Neural progenitor cell (in vitro differentiated cells): ENCODE measurements around the gene FARP1. TPM values are rescaled to one million over a fixed set of nuclear protein-coding genes. Genes with fewer than 3 reads are reported as not detected.

Experiments
- DNase-seq: peaks from one replicate; pipeline ENCODE4 v3.0.0-alpha.2; 2016; ENCODE audit warnings: low spot score
- H2AFZ ChIP-seq: fragments of 200-600 bp; sonication (generic); replicated peaks from 2 replicates; pipeline ENCODE4 v1.6.1; 2016; ENCODE audit warnings: antibody characterized with exemption
- H3F3A ChIP-seq: fragments of 200-600 bp; sonication (generic); 2 replicates; pipeline ENCODE4 v1.6.1; 2016; ENCODE audit warnings: antibody characterized with exemption, low read depth
- H3K27ac ChIP-seq: fragments of 200-600 bp; sonication (generic); 2 replicates; pipeline ENCODE4 v1.5.1; 2016; ENCODE audit warnings: mild to moderate bottlenecking
- H3K27me3 ChIP-seq: fragments of 200-600 bp; sonication (generic); 2 replicates; pipeline ENCODE4 v1.6.1; 2016; ENCODE audit warnings: mild to moderate bottlenecking, moderate library complexity
- H3K36me3 ChIP-seq: fragments of 200-600 bp; sonication (generic); 2 replicates; pipeline ENCODE4 v1.5.1; 2016
- H3K4me1 ChIP-seq: fragments of 200-600 bp; sonication (generic); 2 replicates; pipeline ENCODE4 v1.6.1; 2016; ENCODE audit warnings: mixed run types
- H3K4me2 ChIP-seq: fragments of 200-600 bp; sonication (generic); 2 replicates; pipeline ENCODE4 v1.6.1; 2016
- H3K4me3 ChIP-seq: fragments of 200-600 bp; sonication (generic); 2 replicates; pipeline ENCODE4 v1.5.1; 2016
- H3K79me2 ChIP-seq: fragments of 200-600 bp; sonication (generic); 2 replicates; pipeline ENCODE4 v1.6.1; 2016; ENCODE audit warnings: low read depth
- H3K9ac ChIP-seq: fragments of 200-600 bp; sonication (generic); 2 replicates; pipeline ENCODE4 v1.6.1; 2016
- H3K9me3 ChIP-seq: fragments of 200-600 bp; sonication (generic); 2 replicates; pipeline ENCODE4 v1.5.1; 2016; ENCODE audit warnings: low read depth
- H4K20me1 ChIP-seq: fragments of 200-600 bp; sonication (generic); 2 replicates; pipeline ENCODE4 v1.6.1; 2016; ENCODE audit warnings: low read depth
- H3K27ac Mint-ChIP-seq: 3 replicates; pipeline ENCODE4 v1.8.0; 2021; ENCODE audit warnings: mixed read lengths
- H3K27me3 Mint-ChIP-seq: 2 replicates; pipeline ENCODE4 v1.8.0; 2022; ENCODE audit warnings: low read depth, mild to moderate bottlenecking, inconsistent platforms, moderate library complexity, mixed read lengths; ENCODE audit not compliant: insufficient read depth
- H3K36me3 Mint-ChIP-seq: 3 replicates; pipeline ENCODE4 v1.8.0; 2021; ENCODE audit warnings: mixed read lengths
- H3K4me1 Mint-ChIP-seq: 3 replicates; pipeline ENCODE4 v1.8.0; 2021; ENCODE audit warnings: mixed read lengths
- H3K4me3 Mint-ChIP-seq: 3 replicates; pipeline ENCODE4 v1.8.0; 2021; ENCODE audit warnings: mild to moderate bottlenecking, moderate library complexity, mixed read lengths
- H3K9me3 Mint-ChIP-seq: 3 replicates; pipeline ENCODE4 v1.8.0; 2020; ENCODE audit warnings: mixed read lengths
- CTCF ChIP-seq: fragments of 200-600 bp; sonication (generic); IDR thresholded peaks from 2 replicates; pipeline ENCODE4 v1.5.1; 2017; ENCODE audit warnings: antibody characterized with exemption, mild to moderate bottlenecking
- EZH2 ChIP-seq: fragments of 200-600 bp; sonication (generic); IDR thresholded peaks from 2 replicates; pipeline ENCODE4 v1.6.1; 2017; ENCODE audit warnings: antibody characterized with exemption, mild to moderate bottlenecking, moderate library complexity
- EZH2phosphoT487 ChIP-seq: fragments of 200-600 bp; sonication (generic); IDR thresholded peaks from 2 replicates; pipeline ENCODE4 v1.6.1; 2017; ENCODE audit warnings: antibody characterized with exemption
- total RNA-seq: library from RNA; depleted of rRNA; stranded (reverse); fragments of >200 nt; gene quantifications from 2 replicates; pipeline ENCODE4 v1.2.3, GENCODE V29; 2015; ENCODE audit warnings: low replicate concordance

FARP1 gene
- total RNA-seq, 1 donor from 2014 or later = 78.0 TPM

GRCh38 chr13:98429977-98430736 is 287.3 kb downstream of the FARP1 start:
- no peaks in the 10 kb centered on the region for H3K9me3 ChIP-seq
- H4K20me1 ChIP-seq = no peaks in the 10 kb centered on the region
- peaks cover 25% of the 10 kb centered on the region for H3K36me3 Mint-ChIP-seq
- no peaks in the 10 kb centered on the region for H3K27me3 ChIP-seq
- no peak overlapping the region for H3K4me2 ChIP-seq
- no peak overlapping the region for H3K4me3 ChIP-seq
- H3K27me3 Mint-ChIP-seq = peaks cover 2% of the 10 kb centered on the region
- H3K9me3 Mint-ChIP-seq = no peaks in the 10 kb centered on the region
- DNase-seq = no peak
- peak overlapping the region; percentile 37 for H3K27ac Mint-ChIP-seq
- H2AFZ ChIP-seq = no peak overlapping the region
- no peaks in the 10 kb centered on the region for H3K79me2 ChIP-seq
- H3K27ac ChIP-seq = no peak overlapping the region
- H3K4me1 Mint-ChIP-seq = no peaks in the 10 kb centered on the region
- H3K4me1 ChIP-seq = no peaks in the 10 kb centered on the region
- TF ChIP-seq EZH2phosphoT487 = no peak
- TF ChIP-seq EZH2 = no peak
- no peak for TF ChIP-seq CTCF
- H3K36me3 ChIP-seq = peaks cover 3% of the 10 kb centered on the region
- no peak overlapping the region for H3K9ac ChIP-seq
- no peaks in the 10 kb centered on the region for H3F3A ChIP-seq
- no peak overlapping the region for H3K4me3 Mint-ChIP-seq

- no peak overlapping the region for H3K4me2 ChIP-seq
- H3K36me3 ChIP-seq = no peaks in the 10 kb centered on the region
- H4K20me1 ChIP-seq = no peaks in the 10 kb centered on the region
- H3K79me2 ChIP-seq = no peaks in the 10 kb centered on the region
- H3K4me1 ChIP-seq = no peaks in the 10 kb centered on the region
- no peaks in the 10 kb centered on the region for H3F3A ChIP-seq
- no peak for DNase-seq
- no peaks in the 10 kb centered on the region for H3K27me3 ChIP-seq
- no peak overlapping the region for H3K27ac Mint-ChIP-seq
- no peak overlapping the region for H3K4me3 ChIP-seq
- H2AFZ ChIP-seq = no peak overlapping the region
- no peaks in the 10 kb centered on the region for H3K9me3 ChIP-seq
- H3K9me3 Mint-ChIP-seq = no peaks in the 10 kb centered on the region
- peaks cover 3% of the 10 kb centered on the region for H3K27me3 Mint-ChIP-seq
- no peak overlapping the region for H3K27ac ChIP-seq
- no peak overlapping the region for H3K4me3 Mint-ChIP-seq
- H3K36me3 Mint-ChIP-seq = peaks cover 22% of the 10 kb centered on the region
- TF ChIP-seq CTCF (no peak), EZH2phosphoT487 (no peak), EZH2 (no peak)
- H3K4me1 Mint-ChIP-seq = no peaks in the 10 kb centered on the region
- no peak overlapping the region for H3K9ac ChIP-seq
Measured at GRCh38 chr13:98432638-98433037, 289.7 kb downstream of the FARP1 start.

DNA sequence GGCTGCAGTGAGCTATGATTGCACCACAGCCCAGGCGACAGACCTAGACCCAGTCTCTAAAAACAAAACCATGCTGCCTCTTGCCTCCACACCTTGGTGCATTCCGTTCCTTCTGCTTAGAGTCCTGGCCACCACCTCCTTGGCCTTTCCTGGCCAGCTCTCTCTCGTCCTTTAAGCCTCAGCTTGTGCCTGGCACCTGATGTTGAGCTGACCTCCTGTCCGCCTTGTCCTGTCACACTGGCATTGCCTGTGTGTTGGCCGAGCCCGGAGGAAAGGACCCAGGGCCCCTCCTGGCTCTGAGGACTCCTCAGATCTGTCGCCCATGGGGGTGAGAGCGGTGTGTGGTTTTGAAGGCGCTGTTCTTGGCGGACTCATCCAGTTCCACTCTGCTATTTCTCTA is 290.8 kb downstream of the FARP1 start:
- no peaks in the 10 kb centered on the region for H4K20me1 ChIP-seq
- peaks cover 17% of the 10 kb centered on the region for H3K36me3 Mint-ChIP-seq

More for the DNA sequence above, 290.8 kb downstream of the FARP1 start:
- Mint-ChIP-seq H3K4me1 (no peaks in the 10 kb centered on the region), H3K27me3 (peaks cover 5% of the 10 kb centered on the region), H3K4me3 (no peak overlapping the region), H3K9me3 (no peaks in the 10 kb centered on the region), H3K27ac (no peak overlapping the region)
- Histone ChIP-seq H3K4me3 (no peak overlapping the region), H2AFZ (no peak overlapping the region), H3K4me1 (no peaks in the 10 kb centered on the region), H3F3A (no peaks in the 10 kb centered on the region), H3K36me3 (no peaks in the 10 kb centered on the region), H3K27ac (no peak overlapping the region), H3K9ac (no peak overlapping the region), H3K27me3 (no peaks in the 10 kb centered on the region), H3K79me2 (no peaks in the 10 kb centered on the region), H3K4me2 (no peak overlapping the region), H3K9me3 (no peaks in the 10 kb centered on the region)
- TF ChIP-seq CTCF (no peak), EZH2 (no peak), EZH2phosphoT487 (no peak)
- no peak for DNase-seq
